HG03095 (cell line): Measurements from ENCODE around the gene CHN1.

Experiments used
- ATAC-seq: cut with Tn5 transposase; IDR thresholded peaks from one replicate; pipeline ENCODE4 v1.9.1; 2021; ENCODE audit warnings: moderate library complexity; ENCODE audit not compliant: unreplicated experiment

The CHN1 gene

DNA sequence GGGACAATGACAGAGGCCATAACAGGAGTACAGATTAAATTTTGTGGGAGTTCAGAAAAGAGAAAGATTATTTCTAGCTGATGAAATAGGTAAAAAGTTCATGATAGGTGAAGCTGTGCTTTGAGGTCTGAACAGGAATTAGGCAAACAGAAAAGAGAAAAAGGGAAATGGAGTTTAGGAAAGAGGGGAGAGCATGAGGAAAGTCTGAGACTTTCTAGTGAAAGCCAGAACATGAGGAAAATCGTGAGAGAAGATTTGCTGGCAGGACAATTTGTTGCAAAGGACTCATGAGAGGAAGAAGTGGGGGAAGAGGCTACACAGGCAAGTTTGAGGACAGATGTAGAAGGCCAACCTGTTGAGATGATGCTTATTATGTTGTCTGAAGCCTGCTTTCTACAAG, 6.3 kb upstream of the CHN1 start:
- no peak for ATAC-seq

DNA sequence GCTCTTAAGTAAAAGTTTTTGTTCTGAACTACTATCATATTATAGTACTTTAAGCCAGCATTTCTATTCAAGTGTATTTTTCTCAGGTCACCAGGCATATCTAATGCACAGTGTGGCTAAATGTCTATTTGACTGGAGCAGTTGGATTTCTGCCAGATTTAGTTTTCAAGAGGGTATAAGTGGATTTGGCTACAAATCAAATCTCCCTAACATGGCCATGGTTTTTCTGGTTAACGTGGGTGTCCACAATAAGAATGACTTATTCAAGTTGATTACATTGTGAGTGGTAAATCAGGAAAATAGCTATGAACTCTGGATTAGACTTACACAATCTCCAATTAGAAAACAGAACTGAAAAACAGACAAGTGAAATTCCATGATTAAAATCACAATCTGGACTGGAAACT, 5.7 kb upstream of the CHN1 start:
- ATAC-seq, result no peak

DNA sequence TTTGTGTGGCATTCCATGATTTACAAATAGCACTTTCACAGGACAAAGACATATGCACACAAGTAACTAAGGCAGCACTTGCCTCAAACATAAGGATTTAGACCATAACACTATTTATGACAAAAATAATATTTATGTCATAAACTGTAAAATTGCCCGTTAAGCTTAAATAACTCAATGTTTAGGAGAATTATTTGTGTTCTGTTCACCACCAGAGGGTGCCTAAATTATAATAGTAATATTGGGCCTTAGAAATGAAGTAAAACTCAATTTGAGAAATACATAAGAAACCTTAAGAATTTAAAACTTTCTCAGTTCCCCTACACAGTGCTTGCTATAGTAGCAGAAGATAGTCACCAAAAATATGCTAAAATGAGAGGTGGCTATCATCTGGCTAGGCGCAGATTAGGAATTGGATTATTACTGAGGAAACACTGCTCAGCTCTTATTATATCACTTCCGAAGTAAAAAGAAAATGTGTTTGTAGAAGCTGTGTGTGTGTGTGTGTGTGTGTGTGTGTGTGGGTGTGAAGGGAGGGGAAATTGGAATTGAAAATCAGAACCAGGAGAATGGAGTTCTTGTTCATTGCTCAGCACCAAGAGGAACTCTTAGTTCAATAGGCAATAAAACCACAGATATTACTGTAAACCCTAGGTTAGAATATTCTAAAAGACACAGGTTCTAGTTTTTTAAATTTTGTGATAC, 4.9 kb upstream of the CHN1 start:
- ATAC-seq, result no peak

DNA sequence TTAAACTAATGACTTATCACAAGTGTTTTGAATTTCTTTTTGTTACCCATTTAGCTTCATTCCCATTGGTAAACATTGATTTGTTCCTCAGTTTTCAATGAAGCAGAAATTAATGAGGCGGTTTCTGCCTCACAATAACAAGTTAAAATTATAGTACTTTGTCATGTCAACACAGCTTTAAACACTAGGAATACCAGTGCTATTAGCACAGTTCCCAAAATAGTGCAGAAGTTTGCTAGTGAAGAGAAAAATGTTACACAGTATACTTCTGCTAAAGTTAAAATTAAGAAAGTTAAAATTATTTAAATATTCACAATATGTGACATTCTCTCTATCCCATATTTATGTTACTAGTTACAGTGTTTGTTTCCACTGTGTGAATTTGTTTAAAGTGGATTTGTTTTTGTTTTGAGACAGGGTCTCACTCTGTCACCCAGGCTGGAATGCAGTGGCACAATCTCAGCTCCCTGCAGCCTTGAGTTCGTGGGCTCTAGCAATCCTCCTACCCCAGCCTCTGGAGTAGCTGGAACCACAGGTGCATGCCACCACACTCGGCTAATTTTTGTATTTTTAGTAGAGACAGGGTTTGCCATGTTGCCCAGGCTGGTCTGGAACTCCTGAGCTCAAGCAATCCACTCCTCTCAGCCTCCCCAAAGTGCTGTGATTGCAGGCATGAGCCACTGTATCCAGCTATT, 3.8 kb upstream of the CHN1 start:
- ATAC-seq, result no peak

DNA sequence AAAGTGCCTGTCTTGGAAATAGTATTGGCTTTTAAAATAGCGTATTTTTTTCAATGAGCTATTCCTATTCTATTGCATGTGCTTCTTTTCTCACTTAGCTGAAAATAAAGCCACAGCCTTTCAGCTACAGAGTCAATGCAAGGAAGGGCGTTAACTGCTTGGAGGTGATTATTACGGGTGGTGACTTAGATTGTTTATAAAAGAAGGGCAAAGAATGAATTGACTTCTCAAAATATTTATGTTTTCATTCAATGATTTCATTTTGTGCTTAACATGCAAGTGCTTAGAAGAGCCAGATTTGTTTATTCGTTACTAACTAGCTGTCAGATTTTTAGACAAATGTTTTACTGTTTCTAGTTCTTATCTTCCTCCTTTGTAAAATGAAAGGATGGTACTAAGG, 2.8 kb upstream of the CHN1 start:
- ATAC-seq, result no peak

DNA sequence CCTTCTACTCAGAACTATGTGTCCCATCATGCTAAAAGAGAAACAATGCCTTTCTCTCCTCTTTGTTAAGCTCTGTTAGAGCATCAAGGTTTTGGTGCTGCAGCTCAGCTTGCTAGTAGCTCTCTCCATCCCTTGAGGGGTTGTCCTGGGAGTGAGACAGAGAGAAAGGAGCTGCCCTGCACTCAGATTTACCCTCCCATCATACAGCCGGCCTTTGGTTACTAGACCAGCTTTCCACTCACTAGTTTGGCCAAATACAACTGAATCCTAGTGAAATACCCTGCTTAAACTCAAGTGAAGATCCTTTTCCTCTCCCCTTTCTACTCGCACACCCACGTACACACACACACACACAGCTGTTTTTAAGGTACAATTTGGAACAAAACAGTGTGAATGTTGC, 2.3 kb upstream of the CHN1 start:
- no peak for ATAC-seq

DNA sequence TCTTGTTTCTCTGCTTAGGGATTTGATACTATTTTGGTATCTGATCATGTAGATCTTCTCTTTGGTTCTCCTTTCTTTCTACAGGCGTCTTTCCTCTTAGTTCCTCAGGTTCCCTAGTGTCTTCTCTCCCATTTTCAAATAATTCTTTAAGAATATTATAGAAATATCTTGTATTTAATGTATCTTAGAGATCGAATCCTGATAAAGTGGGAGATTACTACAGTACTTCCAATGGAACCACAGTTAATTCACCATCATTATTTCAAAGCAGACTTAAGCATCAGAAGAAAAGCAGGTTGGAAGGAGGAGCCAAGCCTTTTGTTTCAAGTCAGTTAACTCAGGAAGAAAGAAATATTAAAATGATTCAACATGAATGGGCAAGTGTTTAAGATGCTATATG, 1.1 kb upstream of the CHN1 start:
- ATAC-seq, result no peak

DNA sequence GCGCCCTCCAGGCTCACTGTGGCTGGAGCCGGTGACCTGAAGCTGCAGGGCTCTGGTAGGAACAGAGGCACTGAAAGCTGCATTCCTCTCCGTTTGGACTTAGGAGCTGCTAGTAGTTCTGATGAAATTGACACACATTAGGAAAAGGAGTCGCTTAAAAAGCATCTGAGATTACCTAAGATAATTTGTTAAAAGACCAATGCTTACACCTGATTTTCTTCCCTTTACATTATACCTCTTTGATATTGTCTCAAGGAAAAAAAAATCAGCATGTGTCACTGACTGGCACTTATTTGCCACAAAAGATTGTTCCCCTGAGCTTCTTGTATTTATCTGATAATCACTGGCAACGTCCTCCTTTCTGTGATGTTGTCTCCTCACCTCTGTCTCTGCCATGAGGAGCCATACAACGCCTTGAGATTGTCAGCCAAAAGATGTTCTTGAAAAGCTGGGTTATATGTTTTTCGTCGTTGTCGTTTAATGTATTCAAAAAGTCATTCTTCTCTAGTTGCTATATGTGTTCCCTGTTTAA, 618 bp upstream of the CHN1 start:
- no peak for ATAC-seq

DNA sequence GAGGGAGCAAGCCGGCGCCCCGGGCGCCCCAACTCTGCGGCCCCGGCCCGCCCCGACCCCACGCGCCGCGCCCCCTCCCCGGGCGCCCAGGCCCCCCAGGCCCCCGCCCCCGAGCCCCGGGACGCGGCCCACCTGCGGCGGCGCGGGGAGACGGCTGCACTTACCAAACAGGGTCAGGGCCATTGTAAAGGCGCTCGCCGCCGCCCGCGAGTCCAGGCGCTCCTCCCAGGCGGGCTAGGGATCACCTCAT, 526 bp downstream of the CHN1 start:
- no peak for ATAC-seq

DNA sequence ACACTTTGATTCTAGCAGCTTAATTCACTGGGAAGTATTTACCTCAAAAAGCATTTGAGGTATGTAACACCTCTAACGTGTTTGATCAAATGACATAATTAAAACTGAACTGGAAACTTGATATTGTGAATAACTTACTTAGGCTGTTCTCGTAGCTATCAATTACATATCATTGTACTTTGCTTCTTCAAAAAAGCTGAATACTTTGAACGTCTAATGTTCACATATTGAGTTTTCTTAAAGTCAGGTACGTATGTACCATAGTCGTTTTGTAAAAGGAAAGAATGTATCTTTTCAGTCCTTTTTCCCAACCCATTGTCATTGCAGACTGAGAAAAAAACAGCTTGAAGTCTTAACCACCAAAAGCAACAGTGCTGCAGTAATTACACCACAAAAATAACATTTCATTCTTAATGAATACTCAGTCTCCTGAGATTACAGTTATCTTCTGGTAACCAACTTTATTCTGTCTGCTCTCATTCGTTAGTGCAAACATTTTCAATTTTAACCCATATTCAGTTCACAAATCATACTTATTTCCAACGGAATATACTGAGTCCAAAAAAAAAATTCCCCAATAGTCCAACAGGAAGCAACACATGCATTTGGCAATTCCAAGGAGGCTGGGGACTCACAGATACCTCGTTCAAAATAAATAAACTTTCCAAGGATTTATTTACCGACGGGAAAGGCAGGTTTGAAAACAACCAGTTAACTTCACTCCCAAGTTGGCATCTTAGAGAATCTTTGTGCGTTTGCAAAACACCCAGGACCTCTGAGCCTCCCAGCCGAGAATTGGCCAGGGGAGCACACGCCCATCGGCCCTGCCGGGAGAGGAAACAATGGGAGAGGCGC, 1.1 kb downstream of the CHN1 start:
- ATAC-seq, result no peak

DNA sequence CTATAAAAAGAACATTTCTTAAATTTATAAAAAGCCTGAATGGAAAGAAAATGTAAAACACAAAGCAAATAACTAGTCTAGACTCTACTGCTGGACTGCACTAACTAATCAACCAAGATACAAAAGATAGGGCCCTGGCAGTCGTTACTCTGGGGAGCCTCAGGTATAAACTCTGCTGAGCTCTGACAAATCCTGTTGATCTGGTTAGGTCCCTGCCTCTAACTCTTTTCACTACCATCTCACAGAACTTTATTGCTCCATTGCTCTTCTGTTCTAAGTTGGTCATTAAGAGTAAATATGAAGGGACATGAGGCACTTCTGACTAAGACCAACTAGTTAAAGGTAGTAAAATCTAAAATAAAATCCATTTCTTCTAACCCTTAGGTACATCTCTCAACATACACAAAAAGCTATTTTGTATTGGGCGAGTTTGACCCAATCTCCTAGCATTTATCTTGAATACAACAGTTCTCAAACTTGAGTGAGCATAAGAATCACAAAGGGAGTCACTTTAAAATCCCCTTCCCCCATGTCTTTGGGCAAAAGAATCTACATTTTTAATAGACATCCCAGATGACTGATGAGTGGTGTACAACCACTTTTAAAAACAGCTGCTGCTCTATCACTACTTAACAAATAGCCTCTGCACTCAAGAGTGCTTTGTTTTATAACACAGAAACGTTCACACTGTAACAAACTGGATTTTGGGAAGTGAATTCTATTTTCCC, 2.5 kb downstream of the CHN1 start:
- ATAC-seq, result no peak

DNA sequence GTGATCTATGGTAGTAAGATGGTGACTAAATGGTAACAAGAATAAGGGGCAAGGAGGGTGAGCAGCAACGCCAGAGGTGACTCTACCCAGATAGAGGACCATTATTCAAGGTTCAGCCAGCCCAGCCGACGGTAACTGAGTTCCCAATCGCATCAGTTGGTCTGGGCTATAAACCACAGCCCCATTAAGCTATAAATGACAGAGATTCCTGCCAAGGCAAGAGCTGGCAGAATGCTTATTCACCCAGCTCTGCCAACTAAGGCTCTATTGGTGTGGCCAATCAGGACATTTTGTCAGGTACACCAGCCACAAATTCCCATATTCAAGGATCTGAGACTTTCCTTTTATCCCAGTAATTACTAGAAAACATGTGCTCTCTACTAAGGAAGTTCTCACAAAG, 3.6 kb downstream of the CHN1 start:
- ATAC-seq, result no peak

DNA sequence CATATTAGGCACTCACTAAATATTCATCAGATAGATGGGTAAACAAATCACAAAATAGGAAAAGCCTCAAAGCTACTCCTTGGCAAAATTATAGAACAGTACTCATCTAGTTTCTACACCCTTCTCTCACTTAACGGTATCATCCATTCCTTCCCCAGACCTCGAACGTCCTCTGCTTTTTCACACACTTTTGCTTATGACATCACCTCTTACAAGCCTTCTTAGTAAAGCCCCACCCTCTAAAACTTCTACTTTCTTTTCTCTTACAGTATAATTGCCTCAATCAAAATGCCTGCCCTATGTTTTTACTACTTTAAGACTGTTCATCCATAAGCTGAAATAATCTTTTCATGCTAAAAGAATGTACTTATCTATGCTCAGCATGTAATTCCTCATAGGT, 8.1 kb downstream of the CHN1 start:
- ATAC-seq, result no peak

DNA sequence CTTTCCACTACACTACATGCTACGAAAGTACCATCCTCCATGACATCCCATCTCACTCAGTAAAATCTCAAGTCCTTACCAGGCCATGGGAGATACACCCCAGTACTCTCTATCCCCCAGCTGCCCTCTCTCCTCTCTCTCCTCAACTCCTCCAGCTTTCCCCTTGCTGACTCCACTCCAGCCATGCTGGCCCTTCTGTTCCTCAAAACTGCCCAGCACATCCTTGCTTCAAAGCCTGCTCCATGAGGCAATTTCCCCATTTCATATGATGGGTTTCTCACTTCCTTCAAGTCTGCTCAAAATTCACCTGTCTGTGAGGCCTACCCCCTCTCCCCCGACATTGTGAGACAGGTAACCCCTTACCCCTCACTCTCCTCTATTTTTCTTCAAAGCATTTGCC, 8.6 kb downstream of the CHN1 start:
- no peak for ATAC-seq

DNA sequence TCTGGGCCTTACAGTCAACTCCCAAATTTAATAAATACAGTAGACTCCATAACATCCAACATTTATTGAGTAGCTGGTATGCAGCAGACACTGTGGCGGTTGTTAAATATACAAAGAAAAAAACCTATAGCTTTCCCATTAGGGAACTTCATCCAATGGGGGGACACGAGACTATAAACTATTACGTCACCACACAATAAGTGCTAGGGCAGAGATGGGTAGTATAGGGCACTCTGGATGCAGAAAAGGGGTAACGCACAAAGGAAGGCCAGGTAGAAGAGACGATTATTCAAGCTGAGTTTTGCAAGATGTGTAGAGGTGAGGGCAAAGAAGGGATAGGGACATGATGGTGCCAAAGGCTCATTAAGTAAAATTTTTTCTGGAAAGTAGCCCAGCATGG, 10.8 kb downstream of the CHN1 start:
- ATAC-seq, result no peak

DNA sequence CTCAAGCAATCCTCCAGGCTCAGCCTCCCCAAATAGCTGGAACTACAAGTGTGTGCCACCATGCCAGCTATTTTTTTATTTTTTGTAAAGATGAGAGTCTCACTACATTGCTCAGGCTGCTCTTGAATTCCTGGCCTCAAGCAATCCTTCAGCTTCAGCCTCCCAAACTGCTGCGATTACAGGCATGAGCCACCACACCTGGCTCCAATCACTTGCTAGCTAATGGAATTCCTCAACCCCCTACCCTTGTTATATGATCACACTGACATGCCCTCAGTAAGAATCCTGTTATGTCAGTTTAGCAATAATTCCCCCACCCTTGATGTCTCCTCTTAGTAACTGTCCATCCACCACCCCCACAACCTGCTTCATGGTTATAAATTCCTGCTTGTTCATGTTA, 12.3 kb downstream of the CHN1 start:
- no peak for ATAC-seq

DNA sequence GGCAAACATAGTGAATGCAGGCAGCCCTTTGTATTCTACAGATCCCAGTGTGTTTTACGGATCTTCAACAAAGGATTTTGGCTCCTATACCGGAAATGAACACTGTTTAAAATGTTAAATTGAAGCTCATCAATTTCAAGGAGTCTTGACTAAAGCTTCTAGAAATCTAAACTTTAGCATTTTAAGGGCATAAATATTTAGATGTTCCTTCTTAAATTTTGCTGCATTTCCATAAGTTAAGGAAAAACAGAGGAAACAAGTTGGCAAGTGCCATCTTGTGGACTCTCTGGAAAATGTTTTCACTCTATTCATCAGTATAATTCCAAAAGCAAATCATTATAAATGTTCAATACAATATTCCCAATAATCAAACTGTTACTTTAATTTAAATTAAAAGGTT, 19.6 kb downstream of the CHN1 start:
- no peak for ATAC-seq

DNA sequence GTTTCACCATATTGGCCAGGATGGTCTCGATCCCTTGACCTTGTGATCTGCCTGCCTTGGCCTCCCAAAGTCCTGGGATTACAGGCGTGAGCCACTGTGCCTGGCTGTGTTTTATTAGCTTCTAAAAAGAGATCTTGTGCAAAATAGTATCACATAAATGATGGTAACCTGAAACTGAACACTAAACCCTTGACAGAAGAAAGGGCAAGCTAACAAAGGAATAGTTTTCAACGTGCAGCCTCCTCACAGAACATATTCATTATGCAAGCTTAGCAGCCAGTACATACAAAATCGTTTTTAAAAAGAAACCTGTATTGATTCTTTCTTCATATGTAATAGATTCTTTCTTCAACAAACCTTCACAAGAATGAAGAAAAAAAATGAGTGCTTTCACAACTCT, 20.6 kb downstream of the CHN1 start:
- no peak for ATAC-seq

DNA sequence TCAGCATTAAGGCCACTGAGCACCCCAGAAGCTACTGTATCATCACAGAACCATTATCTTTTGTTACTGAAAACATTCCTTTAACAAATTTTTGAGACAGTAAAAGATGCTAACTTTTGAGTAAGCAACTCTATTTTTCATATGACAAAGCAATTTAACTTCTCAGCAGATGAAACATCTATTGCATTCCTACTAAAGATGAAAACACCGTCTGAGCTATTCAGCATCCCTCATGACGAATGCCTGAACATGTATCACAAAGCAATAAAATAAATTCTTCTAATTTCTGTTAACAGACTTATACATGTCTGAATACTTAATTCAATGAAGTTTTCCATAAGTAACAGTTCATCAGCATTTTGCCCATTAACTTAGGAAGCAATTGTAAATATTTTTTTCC, 23.9 kb downstream of the CHN1 start:
- ATAC-seq, result no peak

DNA sequence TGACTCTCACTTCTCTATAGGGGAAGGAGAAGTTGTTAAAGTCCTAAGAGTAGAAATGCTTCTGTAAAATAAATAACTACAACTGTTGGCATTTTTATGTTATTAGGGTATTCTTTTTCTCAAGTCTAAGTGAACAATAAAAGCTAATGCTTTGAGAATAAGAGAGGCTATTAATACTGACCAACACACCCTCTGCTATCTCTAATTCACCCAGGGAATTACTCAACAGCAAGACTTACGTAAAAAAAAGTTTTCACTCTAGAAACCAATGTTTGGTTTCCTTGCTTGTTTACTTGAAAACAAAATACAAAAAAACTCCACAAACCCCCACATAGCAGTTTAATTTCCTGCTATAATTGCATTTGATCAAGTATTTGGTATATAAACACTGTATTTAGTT, 25.2 kb downstream of the CHN1 start:
- ATAC-seq, result no peak

DNA sequence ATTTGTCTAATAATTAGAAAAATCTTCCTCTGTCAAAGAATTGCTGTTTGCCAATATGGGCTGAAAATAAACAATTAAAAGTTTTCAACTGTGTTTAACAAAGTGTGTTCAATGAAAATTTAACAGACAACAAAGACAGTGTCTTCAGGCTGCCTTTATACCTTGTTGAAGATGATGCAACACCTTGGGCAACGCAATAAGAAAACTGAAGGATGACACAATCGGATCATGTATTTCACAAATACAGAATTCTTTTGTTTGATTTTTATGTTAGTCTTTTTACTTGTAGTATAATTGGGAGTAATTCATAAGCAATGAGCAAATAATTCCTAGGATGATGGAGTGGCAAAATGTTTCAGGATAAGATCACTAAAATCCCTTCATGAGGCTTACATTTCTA, 27.8 kb downstream of the CHN1 start:
- no peak for ATAC-seq
